ENCODE measurements around the gene NUP62. TPM values are rescaled to one million over a fixed set of nuclear protein-coding genes. Genes with fewer than 3 reads are reported as not detected.

NUP62 gene
- total and polyA plus RNA-seq, 4 donors: 16.2 to 45.9 (median 38.0) TPM

DNA sequence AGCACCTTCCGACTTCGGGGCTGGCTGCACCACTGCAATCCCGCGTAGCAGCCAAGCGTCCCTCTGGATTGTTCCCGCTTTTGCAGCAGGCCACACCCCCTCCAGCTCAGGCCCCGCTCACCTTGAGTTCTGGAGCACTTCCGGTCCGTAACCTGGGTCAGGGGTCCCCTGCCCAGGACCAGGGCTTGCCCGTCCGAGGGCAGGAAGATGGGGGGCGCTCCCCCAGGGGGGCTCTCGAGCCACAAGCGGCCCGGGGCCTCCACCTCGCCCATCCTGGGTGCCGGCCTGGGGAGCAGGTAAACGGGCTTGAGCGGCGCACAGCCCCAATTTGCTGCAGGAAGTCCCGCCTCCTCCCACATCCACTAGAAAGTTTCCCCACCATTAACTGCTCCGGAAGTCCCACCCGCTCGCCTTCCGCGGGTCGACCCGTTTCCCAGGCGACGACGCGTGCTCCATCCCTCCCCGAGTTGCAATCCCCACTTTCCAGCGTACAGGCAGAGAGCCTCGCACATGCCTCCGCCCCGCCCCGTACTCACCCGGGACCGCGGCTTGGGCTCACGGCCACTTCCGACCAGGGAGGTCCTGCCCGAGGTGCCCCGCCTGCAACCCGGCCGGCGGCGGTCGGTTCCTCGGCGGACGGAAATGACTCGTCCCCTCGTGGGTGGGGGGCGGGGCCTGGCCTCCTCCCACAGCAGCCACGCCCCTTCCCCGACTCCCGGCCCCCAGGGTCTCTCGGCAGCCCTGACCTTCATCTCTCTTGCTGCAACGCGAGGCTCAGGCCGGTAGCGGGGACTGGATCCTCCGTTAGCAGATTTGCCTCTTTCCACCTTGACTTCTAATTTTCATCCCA is 62.1 kb downstream of the NUP62 start, which contains the start of gene PNKP:
Gene PNKP, minus strand, starts transcription at position 644 of the 850 bp plus-strand sequence. Its CDS starts 372 bp downstream, at position 272.
- Histone ChIP-seq H3K4me1 (ENCODE audit: control insufficient read depth in 5 of 5, insufficient read depth in 5 of 5, low read length in 5 of 5) (peaks cover 3 to 43% (median 14%) of the 10 kb centered on the region in 5 donors), H3K4me3 (peak within 1 kb of the TSS; percentile 73), H3K36me3 (ENCODE audit: control insufficient read depth in 4 of 4, insufficient read depth in 4 of 4, low read length in 4 of 4) (peaks cover 0 to 31% (median 18%) of the 10 kb centered on the region in 4 donors), H3K9ac (ENCODE audit: insufficient read depth in 1 of 2, low read length in 2 of 2) (peak within 1 kb of the TSS; percentile 40 to 69), H3K9me3 (ENCODE audit: control insufficient read depth in 4 of 4, insufficient read depth in 3 of 4, low read length in 3 of 4) (no peaks in the 10 kb centered on the region), H3K27ac (ENCODE audit: low read depth in 1 of 2, low read length in 1 of 2) (peak within 1 kb of the TSS; percentile 95), H3K27me3 (ENCODE audit: control insufficient read depth in 3 of 3, insufficient read depth in 3 of 3, low read length in 2 of 3) (no peaks in the 10 kb centered on the region)
- WGBS, 2 donors: 0 to 1% methylated on average over 64 to 65 of the region's 65 CpGs
- ATAC-seq (ENCODE audit: insufficient read depth, low FRiP score): peak; percentile 77
- TF ChIP-seq, protein P1, sequence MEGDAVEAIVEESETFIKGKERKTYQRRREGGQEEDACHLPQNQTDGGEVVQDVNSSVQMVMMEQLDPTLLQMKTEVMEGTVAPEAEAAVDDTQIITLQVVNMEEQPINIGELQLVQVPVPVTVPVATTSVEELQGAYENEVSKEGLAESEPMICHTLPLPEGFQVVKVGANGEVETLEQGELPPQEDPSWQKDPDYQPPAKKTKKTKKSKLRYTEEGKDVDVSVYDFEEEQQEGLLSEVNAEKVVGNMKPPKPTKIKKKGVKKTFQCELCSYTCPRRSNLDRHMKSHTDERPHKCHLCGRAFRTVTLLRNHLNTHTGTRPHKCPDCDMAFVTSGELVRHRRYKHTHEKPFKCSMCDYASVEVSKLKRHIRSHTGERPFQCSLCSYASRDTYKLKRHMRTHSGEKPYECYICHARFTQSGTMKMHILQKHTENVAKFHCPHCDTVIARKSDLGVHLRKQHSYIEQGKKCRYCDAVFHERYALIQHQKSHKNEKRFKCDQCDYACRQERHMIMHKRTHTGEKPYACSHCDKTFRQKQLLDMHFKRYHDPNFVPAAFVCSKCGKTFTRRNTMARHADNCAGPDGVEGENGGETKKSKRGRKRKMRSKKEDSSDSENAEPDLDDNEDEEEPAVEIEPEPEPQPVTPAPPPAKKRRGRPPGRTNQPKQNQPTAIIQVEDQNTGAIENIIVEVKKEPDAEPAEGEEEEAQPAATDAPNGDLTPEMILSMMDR (IDR thresholded peaks at IDR 0.05; ENCODE audit: control extremely low read depth, extremely low read depth): no peak
- peak; percentile 93 to 96 (median 94) for DNase-seq

DNA sequence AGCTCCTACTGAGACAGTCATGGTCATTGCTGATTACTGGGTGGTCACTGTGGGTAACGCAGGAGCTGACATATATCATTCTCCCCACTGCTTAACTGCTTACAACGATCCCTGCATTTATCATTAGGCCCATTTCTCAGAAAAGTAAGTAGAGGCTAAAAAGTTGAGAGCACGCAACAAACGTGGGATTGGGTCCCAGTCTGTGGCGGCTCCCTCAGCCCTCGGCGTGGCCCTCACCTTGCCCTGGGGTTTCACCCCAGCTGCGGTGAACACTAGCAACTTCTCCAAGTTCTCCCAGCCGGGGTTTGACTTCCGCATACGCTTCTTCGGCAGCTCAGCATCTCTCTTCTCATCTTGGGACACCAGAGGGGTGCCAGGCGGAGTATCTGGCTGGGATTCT is 64.4 kb downstream of the NUP62 start:
- H3K27me3 ChIP-seq (ENCODE audit: control insufficient read depth in 3 of 3, insufficient read depth in 3 of 3, low read length in 2 of 3): no peaks in the 10 kb centered on the region
- H3K27ac ChIP-seq (ENCODE audit: low read depth in 1 of 2, low read length in 1 of 2): no peak overlapping the region
- H3K4me1 ChIP-seq (ENCODE audit: control insufficient read depth in 5 of 5, insufficient read depth in 5 of 5, low read length in 5 of 5): peaks cover 3 to 40% (median 11%) of the 10 kb centered on the region in 5 donors
- TF ChIP-seq, protein P1 (IDR thresholded peaks at IDR 0.05; ENCODE audit: control extremely low read depth, extremely low read depth): no peak
- H3K9me3 ChIP-seq (ENCODE audit: control insufficient read depth in 4 of 4, insufficient read depth in 3 of 4, low read length in 3 of 4): no peaks in the 10 kb centered on the region
- 89 to 91% methylated on average over 13 of the region's 13 CpGs for WGBS, 2 donors
- H3K36me3 ChIP-seq (ENCODE audit: control insufficient read depth in 4 of 4, insufficient read depth in 4 of 4, low read length in 4 of 4): peaks cover 0 to 45% (median 18%) of the 10 kb centered on the region in 4 donors
- DNase-seq: no peak
- H3K9ac ChIP-seq (ENCODE audit: insufficient read depth in 1 of 2, low read length in 2 of 2): no peak overlapping the region
- no peak for ATAC-seq (ENCODE audit: insufficient read depth, low FRiP score)
- H3K4me3 ChIP-seq: no peak overlapping the region

DNA sequence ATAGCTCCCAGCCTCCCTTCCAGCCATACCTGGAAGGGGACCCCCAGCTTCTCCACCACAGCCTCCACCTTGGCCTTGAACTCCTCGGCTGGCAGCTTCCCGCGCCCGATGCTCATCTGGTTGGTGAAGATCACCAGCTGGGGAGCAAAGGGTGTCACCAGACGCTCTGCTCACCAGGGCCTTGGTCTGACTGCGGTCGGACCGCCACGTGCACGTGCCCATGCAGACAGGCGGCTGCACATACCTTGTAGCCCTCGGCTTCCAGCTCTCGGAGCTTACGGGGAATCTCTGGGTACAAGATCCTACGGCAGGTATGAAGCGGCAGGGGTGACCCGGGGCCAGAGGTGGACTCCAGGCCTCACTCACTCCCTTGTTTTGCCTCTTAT is 65.4 kb downstream of the NUP62 start:
- 94 to 96% methylated on average over 17 of the region's 17 CpGs for WGBS, 2 donors
- H3K4me3 ChIP-seq: no peak overlapping the region
- ATAC-seq (ENCODE audit: insufficient read depth, low FRiP score): no peak
- TF ChIP-seq, protein P1 (IDR thresholded peaks at IDR 0.05; ENCODE audit: control extremely low read depth, extremely low read depth): no peak
- no peak overlapping the region for H3K27ac ChIP-seq (ENCODE audit: low read depth in 1 of 2, low read length in 1 of 2)
- H3K27me3 ChIP-seq (ENCODE audit: control insufficient read depth in 3 of 3, insufficient read depth in 3 of 3, low read length in 2 of 3): no peaks in the 10 kb centered on the region
- H3K9ac ChIP-seq (ENCODE audit: insufficient read depth in 1 of 2, low read length in 2 of 2): no peak overlapping the region
- H3K36me3 ChIP-seq (ENCODE audit: control insufficient read depth in 4 of 4, insufficient read depth in 4 of 4, low read length in 4 of 4): peaks cover 0 to 52% (median 19%) of the 10 kb centered on the region in 4 donors
- no peak for DNase-seq
- H3K9me3 ChIP-seq (ENCODE audit: control insufficient read depth in 4 of 4, insufficient read depth in 3 of 4, low read length in 3 of 4): no peaks in the 10 kb centered on the region
- H3K4me1 ChIP-seq (ENCODE audit: control insufficient read depth in 5 of 5, insufficient read depth in 5 of 5, low read length in 5 of 5): peaks cover 3 to 38% (median 9%) of the 10 kb centered on the region in 5 donors

Measured in lung (tissue), 12 donors.